Stimulated activated CD8-positive, alpha-beta memory T cell treated with anti-CD3 and anti-CD28 coated beads, Interleukin-2, amount 100 ng/mL, for 48 hours (primary cell): ENCODE data around the gene SLC16A9.

Experiments used
- DNase-seq, 2 donors: peaks; one replicate each; pipeline ENCODE4 v3.0.0-alpha.2; 2020; ENCODE audit warnings: low read depth in 2 of 2

SLC16A9 gene

DNA sequence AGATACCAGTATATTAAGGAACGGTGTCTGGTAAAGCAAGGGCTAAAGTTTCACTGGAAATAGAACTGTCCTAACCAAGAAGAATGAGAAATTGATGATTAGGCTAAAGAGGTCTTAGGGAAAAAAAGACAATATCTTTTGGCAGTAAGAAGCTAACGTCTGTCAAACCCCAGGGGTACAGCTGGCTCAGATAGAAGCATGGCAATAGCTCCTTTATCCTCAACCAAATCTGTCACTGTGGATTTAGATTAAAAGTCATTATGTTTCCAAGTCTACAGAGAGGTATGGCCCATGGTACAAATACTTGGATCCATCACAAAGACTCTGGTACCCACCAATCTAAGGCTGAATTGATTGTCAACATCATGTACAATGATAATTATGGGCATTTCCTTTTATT lies 8.6 kb upstream of the SLC16A9 start:
- no peak for DNase-seq

GRCh38 chr10:59713196-59713821 lies 3.7 kb upstream of the SLC16A9 start:
- no peak for DNase-seq

DNA sequence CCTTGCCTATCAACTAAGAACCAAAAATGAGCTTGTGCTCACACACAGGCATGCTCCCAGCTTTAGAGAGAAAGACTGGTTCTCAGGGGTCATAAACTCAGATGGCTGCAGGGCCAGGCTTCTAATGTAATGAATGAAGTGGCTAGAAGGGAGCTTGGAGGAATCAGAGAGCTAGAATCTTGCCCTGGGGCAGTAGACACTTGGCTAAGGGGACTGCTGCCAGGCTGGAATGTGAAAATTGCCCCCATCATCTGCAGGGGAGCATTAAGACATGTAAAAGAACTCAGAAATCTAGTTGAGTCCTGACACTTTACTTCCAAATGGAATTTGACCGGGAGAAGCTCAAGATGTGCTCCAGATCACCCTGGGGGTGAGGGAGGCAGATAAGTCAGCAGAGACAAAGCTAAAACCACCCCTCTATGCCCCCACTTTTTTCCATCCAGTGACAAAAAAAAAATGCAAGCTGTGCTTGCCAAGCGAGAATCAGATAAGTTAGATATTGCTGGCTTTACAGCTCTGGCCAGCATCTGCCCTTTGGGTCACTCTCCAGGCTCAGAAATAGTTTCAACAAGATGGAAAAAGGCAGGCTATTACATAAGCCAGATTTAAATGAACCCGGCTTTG lies 2.3 kb upstream of the SLC16A9 start:
- no peak for DNase-seq

DNA sequence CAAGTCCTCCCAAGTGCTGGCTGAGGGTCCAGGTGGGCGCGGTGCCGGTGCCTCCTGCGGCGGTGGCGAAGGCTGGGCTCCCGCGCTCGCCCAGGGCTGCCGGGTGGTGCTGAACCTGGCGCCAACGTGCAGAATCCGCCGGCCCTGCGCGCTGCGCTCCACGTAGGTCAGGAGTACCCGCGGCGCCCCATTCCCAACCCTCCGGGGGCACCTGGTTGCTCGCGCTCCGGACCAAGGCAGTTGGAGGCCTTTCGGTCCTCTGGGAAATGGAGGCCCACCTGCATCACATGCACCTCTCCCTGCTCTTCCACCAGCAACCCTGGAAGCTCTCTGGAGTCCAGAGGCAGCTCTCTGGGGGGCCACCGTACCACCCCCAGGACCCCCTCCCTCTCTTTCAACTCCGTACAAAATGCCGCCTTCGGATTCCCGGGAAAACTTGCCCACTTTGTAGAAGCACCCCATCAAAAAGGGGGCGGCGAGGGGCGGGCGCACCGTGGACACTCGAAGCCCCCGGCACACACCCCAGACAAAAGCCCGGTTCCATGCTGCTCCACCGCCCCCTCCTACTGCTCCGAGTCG lies 745 bp downstream of the SLC16A9 start:
- no peak for DNase-seq

GRCh38 chr10:59706851-59707797 lies 2.5 kb downstream of the SLC16A9 start:
- DNase-seq, result no peak

GRCh38 chr10:59705931-59706330 lies 3.7 kb downstream of the SLC16A9 start:
- DNase-seq, result no peak

DNA sequence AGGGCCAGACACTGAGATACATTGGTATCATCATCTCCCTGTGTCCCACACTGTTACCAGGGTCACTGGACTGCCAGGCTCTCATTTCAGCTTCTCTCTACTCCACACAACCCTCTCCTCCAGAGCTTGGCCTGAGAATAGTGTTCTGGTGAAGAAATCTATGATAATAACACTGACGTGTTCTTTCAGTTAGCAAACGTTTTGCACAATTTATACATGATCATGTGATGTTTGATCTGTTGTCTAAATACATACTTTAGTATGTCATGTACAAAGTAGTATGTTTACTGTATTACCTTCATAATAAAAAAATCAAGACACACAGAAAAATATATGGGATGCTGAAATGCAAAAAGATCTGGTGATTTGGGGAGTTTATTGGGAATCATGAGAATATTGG lies 5.0 kb downstream of the SLC16A9 start:
- DNase-seq, result no peak

DNA sequence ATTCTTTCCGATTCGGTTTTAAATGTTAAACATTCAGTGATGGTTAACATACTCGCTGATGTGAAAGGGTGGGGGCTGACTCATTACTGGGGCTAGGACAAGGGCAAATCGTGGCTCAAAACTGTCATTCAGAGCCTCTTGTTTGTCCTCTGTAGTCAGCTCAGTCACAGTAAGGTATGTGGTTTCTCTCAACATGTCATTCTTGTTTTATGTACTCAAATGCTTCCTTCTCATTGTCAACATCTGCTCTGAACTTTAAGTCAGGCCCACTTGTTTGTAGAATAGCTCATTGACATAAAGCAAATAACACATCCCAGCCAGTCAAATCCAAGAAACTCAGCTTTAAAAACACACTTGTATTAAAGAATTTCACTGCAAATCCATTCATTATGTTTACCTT lies 7.3 kb downstream of the SLC16A9 start:
- DNase-seq, result no peak

GRCh38 chr10:59700709-59701108 lies 8.9 kb downstream of the SLC16A9 start:
- DNase-seq, result no peak

DNA sequence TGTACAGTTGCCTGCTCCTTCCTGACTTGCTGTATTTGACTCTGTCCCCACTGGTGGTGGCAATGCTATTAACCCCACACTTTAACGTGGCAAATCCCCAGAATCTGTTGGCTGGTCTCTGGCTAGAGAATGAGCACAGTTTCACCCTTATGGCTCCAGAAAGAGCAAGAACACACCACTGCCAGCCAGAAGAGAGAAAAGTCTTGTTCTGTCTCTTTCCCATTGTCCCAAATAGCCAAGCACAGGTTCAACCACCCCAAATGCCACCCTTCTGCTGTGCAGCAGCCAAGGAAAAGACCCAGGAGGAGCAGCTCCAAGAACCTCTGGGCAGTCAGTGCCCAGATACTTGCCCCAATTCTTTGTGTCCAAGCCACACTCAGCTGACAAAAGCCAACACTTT lies 11.3 kb downstream of the SLC16A9 start:
- DNase-seq, result no peak

DNA sequence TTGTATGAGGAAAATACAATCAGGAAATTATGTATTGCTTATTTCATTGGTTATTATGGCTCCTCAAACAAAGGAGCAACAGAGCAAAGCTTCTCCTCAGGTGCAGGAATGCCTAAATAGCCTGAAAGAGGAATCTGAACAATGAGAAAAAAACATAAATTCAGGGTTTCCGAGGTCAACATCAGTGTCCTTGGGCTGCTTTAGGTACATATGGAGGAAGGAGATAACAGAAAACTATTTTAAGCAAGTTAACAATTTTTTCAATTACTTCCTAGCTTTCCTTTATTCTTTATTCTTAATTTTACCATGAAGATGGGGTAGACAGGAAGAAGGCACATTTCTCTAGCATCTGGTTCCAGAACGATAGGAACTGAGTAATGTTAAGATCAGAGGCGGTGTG lies 14.0 kb downstream of the SLC16A9 start:
- no peak for DNase-seq

- DNase-seq, result no peak
These were observed 14.7 kb downstream of the SLC16A9 start for GRCh38 chr10:59694936-59695335.

- DNase-seq, result no peak
These were observed 17.5 kb downstream of the SLC16A9 start for GRCh38 chr10:59692113-59692512.

DNA sequence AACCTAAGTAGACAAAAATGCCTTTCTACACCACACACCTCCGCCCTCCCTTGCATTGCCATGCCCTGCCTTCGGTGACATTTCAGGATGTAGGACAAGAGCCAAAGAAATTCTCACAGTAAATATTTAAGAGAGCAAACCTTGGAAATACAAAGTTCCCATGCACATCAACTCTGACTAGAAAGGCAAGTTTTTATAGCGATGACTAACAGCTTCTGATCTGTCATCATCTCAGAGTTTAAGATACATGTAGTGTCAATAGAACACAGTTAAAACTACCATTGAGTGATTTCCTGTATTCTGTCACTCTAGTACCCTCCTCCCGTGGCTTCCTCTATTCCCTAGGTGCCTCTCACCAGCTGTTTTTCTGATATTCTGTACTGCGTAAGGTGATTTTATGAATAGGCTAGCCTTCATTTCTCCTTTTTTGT lies 20.7 kb downstream of the SLC16A9 start:
- no peak for DNase-seq

DNA sequence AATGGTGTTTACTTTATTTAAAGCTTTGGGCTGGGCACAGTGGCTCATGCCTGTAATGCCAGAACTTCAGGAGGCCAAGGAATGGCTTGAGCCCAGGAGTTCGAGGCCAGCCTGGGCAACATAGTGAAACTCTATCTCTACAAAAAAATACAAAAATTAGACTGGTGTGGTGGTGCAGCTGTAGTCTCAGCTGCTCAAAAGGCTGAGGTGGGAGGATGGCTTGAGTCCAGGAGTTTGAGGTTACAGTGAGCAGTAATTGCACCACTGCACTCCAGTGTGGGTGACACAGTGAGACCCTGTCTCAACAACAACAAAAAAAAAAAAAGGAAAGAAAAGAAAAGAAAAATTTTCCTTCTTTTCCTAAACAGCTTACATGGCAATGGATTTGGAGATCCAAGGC lies 22.0 kb downstream of the SLC16A9 start:
- no peak for DNase-seq

DNA sequence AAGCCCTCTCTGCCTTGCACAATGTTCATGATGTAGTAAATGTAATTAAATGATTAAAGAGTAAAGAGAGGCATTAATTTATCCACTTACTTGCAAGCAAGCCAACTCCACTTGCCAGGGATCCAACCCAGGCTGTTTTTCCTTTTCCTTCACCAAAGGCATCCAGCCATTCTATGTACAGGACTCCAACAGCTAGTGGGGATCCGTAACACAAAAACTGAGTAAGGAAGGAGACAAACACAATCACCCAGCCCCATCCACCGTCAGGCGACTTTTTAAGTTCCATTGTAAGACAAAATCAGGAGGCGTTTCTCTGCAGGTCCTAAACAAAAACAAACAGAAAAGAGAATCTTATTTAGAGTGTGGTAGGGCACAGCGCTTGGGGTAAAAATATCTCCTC lies 25.6 kb downstream of the SLC16A9 start:
- DNase-seq, result no peak

DNA sequence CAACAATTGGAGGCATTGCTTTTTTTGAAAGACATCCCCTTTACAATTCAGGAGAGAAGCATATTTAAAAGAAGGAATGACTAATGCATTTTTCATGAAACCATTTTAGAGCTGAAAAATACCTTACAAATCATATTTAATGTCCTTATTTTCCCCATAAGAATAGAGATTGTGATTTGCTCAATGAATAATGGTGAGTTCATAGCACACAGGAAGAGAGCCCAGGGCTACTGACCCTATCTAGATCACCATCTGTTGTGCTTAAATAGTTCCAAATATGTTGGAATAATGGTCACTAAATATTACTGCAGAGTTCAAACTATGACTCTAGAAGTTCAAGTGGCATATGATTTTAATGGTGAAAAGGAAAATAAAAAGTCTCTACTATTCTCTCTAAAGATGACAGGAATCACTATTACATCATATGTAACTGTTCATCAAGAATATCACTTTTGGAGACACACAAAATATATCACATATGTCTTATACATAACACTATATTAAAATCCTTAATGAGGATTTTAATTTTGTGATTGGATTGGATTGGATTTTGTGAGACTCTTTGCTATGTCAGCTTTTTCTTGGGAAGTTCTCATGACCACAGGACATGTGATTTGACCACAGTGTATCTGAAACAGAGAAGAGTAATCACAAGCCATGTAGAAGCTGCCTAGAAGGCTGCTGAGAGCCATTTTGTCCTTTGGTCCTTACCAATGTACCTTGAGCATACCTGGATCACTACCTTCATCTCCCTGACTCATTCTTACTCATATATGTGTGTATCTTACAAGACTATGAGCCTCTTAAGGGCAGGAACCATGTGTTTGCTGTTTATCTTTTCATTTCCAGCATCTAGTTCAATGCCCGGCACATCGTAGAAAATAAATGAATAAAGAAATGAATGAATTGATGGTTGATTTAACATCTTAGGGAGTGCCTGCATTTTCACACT lies 26.4 kb downstream of the SLC16A9 start:
- no peak for DNase-seq

DNA sequence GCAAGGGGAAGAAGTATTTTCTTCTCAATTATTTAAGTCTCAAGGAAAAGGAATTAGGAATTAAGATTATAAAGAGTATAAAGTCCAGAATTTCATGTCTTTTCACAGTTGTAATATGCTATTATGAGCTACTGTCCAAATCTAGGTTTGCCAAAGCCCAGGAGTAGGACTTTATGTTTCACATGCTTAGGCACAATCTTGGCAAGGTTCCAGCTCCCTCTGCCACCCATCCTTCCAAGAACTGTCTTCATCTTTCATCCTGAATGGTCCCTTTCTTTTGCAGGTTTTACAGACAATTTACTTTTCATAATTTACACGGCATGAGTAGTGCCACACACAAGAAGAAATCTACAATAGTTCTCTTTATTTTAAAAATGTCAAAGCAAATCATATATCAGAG lies 29.5 kb downstream of the SLC16A9 start:
- DNase-seq, result no peak

GRCh38 chr10:59678884-59679301 lies 30.8 kb downstream of the SLC16A9 start:
- DNase-seq, result no peak

DNA sequence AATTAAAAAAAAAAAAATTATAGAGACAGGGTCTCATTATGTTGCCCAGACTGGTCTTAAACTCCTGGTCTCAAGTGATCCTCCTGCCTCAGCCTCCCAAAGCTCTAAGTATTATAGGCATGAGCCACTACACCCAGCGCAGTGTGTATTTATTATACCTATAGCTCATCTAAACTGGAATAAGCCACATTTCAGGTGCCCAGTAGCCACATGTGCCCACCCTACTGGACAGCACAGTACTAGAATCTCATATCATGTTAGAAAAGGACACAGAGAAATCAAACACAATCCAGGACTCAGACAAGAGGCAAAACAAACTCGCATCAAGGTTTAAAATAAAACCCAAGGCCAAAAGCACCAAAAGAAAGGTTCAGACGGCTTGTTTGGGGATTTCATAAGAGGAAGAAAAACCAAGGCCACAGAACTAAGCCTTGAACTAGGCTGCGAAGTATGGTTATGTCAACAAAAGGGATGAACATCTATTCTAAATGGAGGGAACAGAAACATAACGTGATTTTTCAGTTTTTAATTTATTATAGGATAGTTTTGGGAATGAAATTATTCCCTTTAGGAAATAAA lies 32.3 kb downstream of the SLC16A9 start:
- DNase-seq, result no peak

DNA sequence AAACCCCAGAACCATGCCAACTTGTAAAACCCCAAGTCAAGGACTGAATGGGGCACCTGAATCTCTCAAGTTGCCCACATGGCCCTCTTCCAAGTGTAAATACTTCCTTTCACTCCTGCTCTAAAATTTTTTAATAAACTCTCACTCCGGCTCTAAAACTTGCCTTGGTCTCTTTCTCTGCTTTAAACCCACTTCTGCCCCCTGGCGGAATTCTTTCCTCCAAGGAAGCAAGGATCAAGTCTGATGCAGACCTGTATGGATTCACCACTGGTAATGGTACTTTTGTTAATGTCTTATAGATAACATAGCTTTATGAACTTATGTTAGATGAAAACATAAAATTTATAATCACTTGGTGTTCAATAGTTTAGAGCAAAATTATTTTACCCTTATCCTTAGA lies 33.8 kb downstream of the SLC16A9 start:
- no peak for DNase-seq
